Parathyroid adenoma (tissue), 2 donors: Measurements from ENCODE around the gene OGFOD2.

Source experiments
- H2AFZ ChIP-seq: fragments of 300-600 bp; sonication (generic); one replicate; pipeline ENCODE4 v1.7.0; 2017; ENCODE audit warnings: antibody characterized with exemption, mild to moderate bottlenecking
- H3K27ac ChIP-seq: fragments of 300-600 bp; sonication (generic); one replicate; pipeline ENCODE4 v1.7.0; 2017
- H3K27me3 ChIP-seq: fragments of 300-600 bp; sonication (generic); one replicate; pipeline ENCODE4 v1.7.0; 2017; ENCODE audit warnings: low read length; ENCODE audit not compliant: control insufficient read depth, insufficient read depth
- H3K36me3 ChIP-seq: fragments of 300-600 bp; sonication (generic); one replicate; pipeline ENCODE4 v1.7.0; 2017; ENCODE audit warnings: low read length; ENCODE audit not compliant: control insufficient read depth, insufficient read depth
- H3K4me1 ChIP-seq: fragments of 300-600 bp; sonication (generic); one replicate; pipeline ENCODE4 v1.7.0; 2017; ENCODE audit warnings: control low read depth
- H3K4me2 ChIP-seq: fragments of 300-600 bp; sonication (generic); one replicate; pipeline ENCODE4 v1.7.0; 2017; ENCODE audit warnings: low read length
- H3K4me3 ChIP-seq: fragments of 300-600 bp; sonication (generic); one replicate; pipeline ENCODE4 v1.7.0; 2017; ENCODE audit warnings: low read depth, low read length
- H3K79me2 ChIP-seq: fragments of 300-600 bp; sonication (generic); one replicate; pipeline ENCODE4 v1.7.0; 2017; ENCODE audit warnings: control low read depth
- H3K9ac ChIP-seq: fragments of 300-600 bp; sonication (generic); one replicate; pipeline ENCODE4 v1.7.0; 2017; ENCODE audit warnings: mild to moderate bottlenecking
- H3K9me3 ChIP-seq: fragments of 300-600 bp; sonication (generic); one replicate; pipeline ENCODE4 v1.7.0; 2017; ENCODE audit warnings: low read length; ENCODE audit not compliant: control insufficient read depth
- TF ChIP-seq, protein P1 (sequence below): fragments of 300-600 bp; sonication (generic); IDR thresholded peaks from one replicate; pipeline ENCODE4 v1.7.0; 2017; ENCODE audit warnings: antibody characterized with exemption, mild to moderate bottlenecking
- donor health status: primary hyperparathyroidism.

OGFOD2 gene

GRCh38 chr12:122995503-122996187 lies 20.6 kb downstream of the OGFOD2 start:
- H3K4me2 ChIP-seq, result no peak overlapping the region
- no peak overlapping the region for H3K9ac ChIP-seq
- no peak overlapping the region for H3K4me3 ChIP-seq
- no peaks in the 10 kb centered on the region for H3K4me1 ChIP-seq
- no peaks in the 10 kb centered on the region for H3K9me3 ChIP-seq
- no peak overlapping the region for H3K27ac ChIP-seq
- TF ChIP-seq, protein P1, sequence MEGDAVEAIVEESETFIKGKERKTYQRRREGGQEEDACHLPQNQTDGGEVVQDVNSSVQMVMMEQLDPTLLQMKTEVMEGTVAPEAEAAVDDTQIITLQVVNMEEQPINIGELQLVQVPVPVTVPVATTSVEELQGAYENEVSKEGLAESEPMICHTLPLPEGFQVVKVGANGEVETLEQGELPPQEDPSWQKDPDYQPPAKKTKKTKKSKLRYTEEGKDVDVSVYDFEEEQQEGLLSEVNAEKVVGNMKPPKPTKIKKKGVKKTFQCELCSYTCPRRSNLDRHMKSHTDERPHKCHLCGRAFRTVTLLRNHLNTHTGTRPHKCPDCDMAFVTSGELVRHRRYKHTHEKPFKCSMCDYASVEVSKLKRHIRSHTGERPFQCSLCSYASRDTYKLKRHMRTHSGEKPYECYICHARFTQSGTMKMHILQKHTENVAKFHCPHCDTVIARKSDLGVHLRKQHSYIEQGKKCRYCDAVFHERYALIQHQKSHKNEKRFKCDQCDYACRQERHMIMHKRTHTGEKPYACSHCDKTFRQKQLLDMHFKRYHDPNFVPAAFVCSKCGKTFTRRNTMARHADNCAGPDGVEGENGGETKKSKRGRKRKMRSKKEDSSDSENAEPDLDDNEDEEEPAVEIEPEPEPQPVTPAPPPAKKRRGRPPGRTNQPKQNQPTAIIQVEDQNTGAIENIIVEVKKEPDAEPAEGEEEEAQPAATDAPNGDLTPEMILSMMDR, result no peak
- no peaks in the 10 kb centered on the region for H3K36me3 ChIP-seq
- no peaks in the 10 kb centered on the region for H3K27me3 ChIP-seq
- no peak overlapping the region for H2AFZ ChIP-seq
- H3K79me2 ChIP-seq, result no peaks in the 10 kb centered on the region

GRCh38 chr12:122996188-122996601 lies 21.2 kb downstream of the OGFOD2 start:
- TF ChIP-seq, protein P1, result no peak
- Histone ChIP-seq H3K9me3 (no peaks in the 10 kb centered on the region), H3K4me3 (no peak overlapping the region), H3K36me3 (no peaks in the 10 kb centered on the region), H3K27me3 (no peaks in the 10 kb centered on the region), H3K4me1 (no peaks in the 10 kb centered on the region), H3K79me2 (no peaks in the 10 kb centered on the region), H3K27ac (no peak overlapping the region), H3K4me2 (no peak overlapping the region), H3K9ac (no peak overlapping the region), H2AFZ (no peak overlapping the region)

GRCh38 chr12:122996621-122997342 lies 21.7 kb downstream of the OGFOD2 start:
- TF ChIP-seq, protein P1, result no peak
- Histone ChIP-seq H3K79me2 (no peaks in the 10 kb centered on the region), H3K4me2 (no peak overlapping the region), H3K27me3 (no peaks in the 10 kb centered on the region), H2AFZ (no peak overlapping the region), H3K4me3 (no peak overlapping the region), H3K36me3 (no peaks in the 10 kb centered on the region), H3K9ac (no peak overlapping the region), H3K9me3 (no peaks in the 10 kb centered on the region), H3K4me1 (no peaks in the 10 kb centered on the region), H3K27ac (no peak overlapping the region)

- H3K4me2 ChIP-seq, result no peak overlapping the region
- H3K79me2 ChIP-seq, result no peaks in the 10 kb centered on the region
- H3K4me1 ChIP-seq, result no peaks in the 10 kb centered on the region
- H3K27ac ChIP-seq, result no peak overlapping the region
- H3K9me3 ChIP-seq, result no peaks in the 10 kb centered on the region
- TF ChIP-seq, protein P1, result no peak
- no peak overlapping the region for H3K9ac ChIP-seq
- H2AFZ ChIP-seq, result no peak overlapping the region
- no peaks in the 10 kb centered on the region for H3K27me3 ChIP-seq
- H3K36me3 ChIP-seq, result no peaks in the 10 kb centered on the region
- H3K4me3 ChIP-seq, result no peak overlapping the region
Measured at GRCh38 chr12:122997343-122998250, 22.6 kb downstream of the OGFOD2 start.
